Activated CD4-positive, alpha-beta T cell treated with anti-CD3 and anti-CD28 coated beads, Interleukin-2, amount 50 U/mL, for 16 hours (primary cell): ENCODE data around the gene ISG15.
"Not testable (repeated sequence)": the region's sequence is repeated elsewhere in the genome, so short reads cannot be mapped to it uniquely, and the experiment has no call there.

Experiments
- DNase-seq: peaks from one replicate; pipeline ENCODE4 v3.0.0-alpha.2; 2020

The ISG15 gene

GRCh38 chr1:1030867-1031658 lies 17.8 kb downstream of the ISG15 start:
- not testable (repeated sequence) for DNase-seq

GRCh38 chr1:1031659-1032235 lies 18.4 kb downstream of the ISG15 start:
- DNase-seq: no peak

GRCh38 chr1:1032424-1032823 lies 19.1 kb downstream of the ISG15 start:
- no peak for DNase-seq

GRCh38 chr1:1033009-1033587 lies 19.8 kb downstream of the ISG15 start:
- peak; percentile 90 for DNase-seq

GRCh38 chr1:1033731-1034438 lies 20.6 kb downstream of the ISG15 start:
- no peak for DNase-seq

- no peak for DNase-seq
Observed at GRCh38 chr1:1034439-1034781, 21.1 kb downstream of the ISG15 start.

GRCh38 chr1:1035291-1035943 lies 22.1 kb downstream of the ISG15 start:
- no peak for DNase-seq

- no peak for DNase-seq
Observed at GRCh38 chr1:1037366-1038327, 24.4 kb downstream of the ISG15 start.

- DNase-seq: no peak
Observed at GRCh38 chr1:1038694-1039093, 25.4 kb downstream of the ISG15 start.

GRCh38 chr1:1039145-1039910 lies 26.0 kb downstream of the ISG15 start:
- DNase-seq: peak; percentile 62

GRCh38 chr1:1040004-1040991 lies 27.0 kb downstream of the ISG15 start:
- DNase-seq: peak; percentile 86

GRCh38 chr1:1041092-1041523 lies 27.8 kb downstream of the ISG15 start:
- DNase-seq: no peak

GRCh38 chr1:1041873-1042272 lies 28.6 kb downstream of the ISG15 start:
- DNase-seq: no peak

- no peak for DNase-seq
Observed at GRCh38 chr1:1042835-1043234, 29.5 kb downstream of the ISG15 start.

- no peak for DNase-seq
Observed at GRCh38 chr1:1043411-1043810, 30.1 kb downstream of the ISG15 start.

GRCh38 chr1:1043921-1044320 lies 30.6 kb downstream of the ISG15 start:
- DNase-seq: no peak

- DNase-seq: no peak
Observed at GRCh38 chr1:1044455-1045078, 31.3 kb downstream of the ISG15 start.

GRCh38 chr1:1045129-1045528 lies 31.8 kb downstream of the ISG15 start:
- no peak for DNase-seq

GRCh38 chr1:1046243-1046642 lies 32.9 kb downstream of the ISG15 start:
- DNase-seq: no peak
